HFFc6 (cell line): Measurements from ENCODE around the gene JKAMP. TPM values are rescaled to one million over a fixed set of nuclear protein-coding genes. Genes with fewer than 3 reads are reported as not detected.

Experiments
- DNase-seq: peaks from one replicate; pipeline ENCODE4 v3.0.0-alpha.2; 2018
- H3K27ac Mint-ChIP-seq: 2 replicates; pipeline ENCODE4 v1.8.0; 2020; ENCODE audit warnings: mild to moderate bottlenecking, mixed read lengths
- H3K27me3 Mint-ChIP-seq: 2 replicates; pipeline ENCODE4 v1.8.0; 2021; ENCODE audit warnings: mild to moderate bottlenecking, moderate library complexity, mixed read lengths; ENCODE audit not compliant: insufficient read depth
- H3K36me3 Mint-ChIP-seq: 2 replicates; pipeline ENCODE4 v1.8.0; 2021; ENCODE audit warnings: low read depth, mixed read lengths
- H3K4me1 Mint-ChIP-seq: 2 replicates; pipeline ENCODE4 v1.8.0; 2020; ENCODE audit warnings: low read depth, mixed read lengths
- H3K4me3 Mint-ChIP-seq: 2 replicates; pipeline ENCODE4 v1.8.0; 2020; ENCODE audit warnings: mild to moderate bottlenecking, moderate library complexity, mixed read lengths
- H3K9me3 Mint-ChIP-seq: 2 replicates; pipeline ENCODE4 v1.8.0; 2020; ENCODE audit warnings: mild to moderate bottlenecking, mixed read lengths
- CTCF ChIP-seq: fragments of 200-600 bp; sonication (generic); IDR thresholded peaks from 2 replicates; pipeline ENCODE4 v1.5.0; 2021; ENCODE audit warnings: antibody characterized with exemption, mild to moderate bottlenecking
- total RNA-seq, 6 experiments: library from RNA; stranded (reverse); fragmentation: NEBNext Ultra II Directional; extraction: Animal tissue kit (Norgen Biotek cat#: 25700); gene quantifications; 2 replicates in 1 of 6; 3 replicates in 5 of 6; pipeline ENCODE4 v1.2.3, GENCODE V29; 2021

The JKAMP gene
- total RNA-seq, 6 experiments from 2014 or later, result 54.8 to 71.5 (median 61.9) TPM

GRCh38 chr14:59534361-59534987 lies 50.2 kb downstream of the JKAMP start:
- Mint-ChIP-seq H3K27me3 (peaks cover 4% of the 10 kb centered on the region), H3K4me1 (peaks cover 11% of the 10 kb centered on the region), H3K4me3 (no peak overlapping the region), H3K36me3 (no peaks in the 10 kb centered on the region), H3K9me3 (no peaks in the 10 kb centered on the region), H3K27ac (no peak overlapping the region)
- no peak for DNase-seq
- TF ChIP-seq CTCF, result no peak

GRCh38 chr14:59537476-59537875 lies 53.2 kb downstream of the JKAMP start:
- Mint-ChIP-seq H3K27me3 (peaks cover 4% of the 10 kb centered on the region), H3K36me3 (no peaks in the 10 kb centered on the region), H3K27ac (no peak overlapping the region), H3K4me1 (peaks cover 11% of the 10 kb centered on the region), H3K4me3 (no peak overlapping the region), H3K9me3 (no peaks in the 10 kb centered on the region)
- no peak for TF ChIP-seq CTCF
- no peak for DNase-seq

- H3K9me3 Mint-ChIP-seq, result no peaks in the 10 kb centered on the region
- H3K27me3 Mint-ChIP-seq, result peaks cover 4% of the 10 kb centered on the region
- no peak overlapping the region for H3K27ac Mint-ChIP-seq
- H3K36me3 Mint-ChIP-seq, result no peaks in the 10 kb centered on the region
- peaks cover 11% of the 10 kb centered on the region for H3K4me1 Mint-ChIP-seq
- TF ChIP-seq CTCF, result no peak
- DNase-seq, result no peak
- no peak overlapping the region for H3K4me3 Mint-ChIP-seq
Measured at GRCh38 chr14:59538936-59539335, 54.6 kb downstream of the JKAMP start.

DNA sequence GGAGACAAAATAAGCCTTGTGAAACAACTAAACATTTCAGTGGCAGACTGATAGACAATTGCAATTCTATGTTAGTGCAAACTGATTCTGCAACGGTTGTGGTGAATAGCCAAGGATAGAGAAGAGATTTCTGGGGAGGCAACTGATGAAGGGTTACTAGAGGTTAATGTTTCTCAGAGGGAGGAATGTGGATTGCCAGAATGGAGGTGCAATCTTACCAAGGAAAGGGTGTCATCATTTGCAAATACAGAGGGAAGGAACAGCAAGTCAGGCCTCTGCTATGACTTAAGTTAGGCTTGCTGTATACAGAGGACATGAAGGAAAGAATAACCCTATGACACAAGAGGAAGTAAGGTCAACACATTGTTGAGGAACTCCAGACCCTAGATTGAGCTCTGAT lies 56.5 kb downstream of the JKAMP start:
- TF ChIP-seq CTCF, result no peak
- DNase-seq, result no peak
- Mint-ChIP-seq H3K4me3 (no peak overlapping the region), H3K4me1 (0 out of 2 replicates have a peak, but pooled peaks cover 6% of the 10 kb centered on the region), H3K36me3 (no peaks in the 10 kb centered on the region), H3K9me3 (no peaks in the 10 kb centered on the region), H3K27ac (no peak overlapping the region), H3K27me3 (peaks cover 7% of the 10 kb centered on the region)

DNA sequence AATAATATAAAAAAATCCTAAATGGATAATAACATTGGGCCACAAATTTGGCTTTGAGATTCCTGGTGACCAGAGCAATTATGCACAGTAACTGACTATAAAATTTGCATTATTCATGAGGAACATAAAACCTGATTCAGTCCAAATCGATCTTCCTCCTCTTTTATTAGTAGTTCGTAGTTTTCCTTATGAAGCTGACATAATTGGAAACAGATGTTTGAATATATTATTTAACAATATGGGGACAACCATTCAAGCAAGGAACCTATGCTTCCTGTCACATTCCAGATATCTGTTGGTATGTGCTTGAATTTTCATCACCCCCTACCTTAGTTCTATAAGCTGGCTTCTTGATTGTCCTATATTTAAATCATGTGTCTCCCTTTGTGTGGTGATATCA lies 57.4 kb downstream of the JKAMP start:
- peaks cover 4% of the 10 kb centered on the region for H3K27me3 Mint-ChIP-seq

More for the DNA sequence above, 57.4 kb downstream of the JKAMP start:
- Mint-ChIP-seq H3K27ac (no peak overlapping the region), H3K9me3 (no peaks in the 10 kb centered on the region), H3K4me3 (no peak overlapping the region), H3K4me1 (0 out of 2 replicates have a peak, but pooled peaks cover 6% of the 10 kb centered on the region), H3K36me3 (no peaks in the 10 kb centered on the region)
- TF ChIP-seq CTCF, result no peak
- DNase-seq, result no peak
